ENCODE results near the gene RNGTT. TPM values are rescaled to one million over a fixed set of nuclear protein-coding genes. Genes with fewer than 3 reads are reported as not detected.

Gene RNGTT
- total RNA-seq, 1 donor from 2014 or later: 14.6 TPM

- H3K4me3 Mint-ChIP-seq (ENCODE audit: unreplicated experiment): no peak overlapping the region
- peaks cover 1% of the 10 kb centered on the region for H3K27me3 Mint-ChIP-seq (ENCODE audit: unreplicated experiment)
- TF ChIP-seq CTCF (IDR thresholded peaks at IDR 0.05; ENCODE audit: unreplicated experiment): no peak
- H3K4me1 Mint-ChIP-seq (ENCODE audit: unreplicated experiment): peaks cover 7% of the 10 kb centered on the region
- no peaks in the 10 kb centered on the region for H3K9me3 Mint-ChIP-seq (ENCODE audit: unreplicated experiment)
- no peak overlapping the region for H3K27ac Mint-ChIP-seq (ENCODE audit: unreplicated experiment)
- H3K36me3 Mint-ChIP-seq (ENCODE audit: low read depth, unreplicated experiment): no peaks in the 10 kb centered on the region
- no peak for DNase-seq (ENCODE audit: low spot score)
These were observed 325.5 kb downstream of the RNGTT start for GRCh38 chr6:88637761-88638545.

GRCh38 chr6:88636871-88637270 lies 326.5 kb downstream of the RNGTT start:
- Mint-ChIP-seq H3K27ac (ENCODE audit: unreplicated experiment) (no peak overlapping the region), H3K4me1 (ENCODE audit: unreplicated experiment) (peaks cover 12% of the 10 kb centered on the region), H3K36me3 (ENCODE audit: low read depth, unreplicated experiment) (no peaks in the 10 kb centered on the region), H3K27me3 (ENCODE audit: unreplicated experiment) (peaks cover 1% of the 10 kb centered on the region), H3K4me3 (ENCODE audit: unreplicated experiment) (no peak overlapping the region), H3K9me3 (ENCODE audit: unreplicated experiment) (no peaks in the 10 kb centered on the region)
- TF ChIP-seq CTCF (IDR thresholded peaks at IDR 0.05; ENCODE audit: unreplicated experiment): no peak
- no peak for DNase-seq (ENCODE audit: low spot score)

- H3K36me3 Mint-ChIP-seq (ENCODE audit: low read depth, unreplicated experiment): no peaks in the 10 kb centered on the region
- H3K9me3 Mint-ChIP-seq (ENCODE audit: unreplicated experiment): no peaks in the 10 kb centered on the region
- no peak for TF ChIP-seq CTCF (IDR thresholded peaks at IDR 0.05; ENCODE audit: unreplicated experiment)
- H3K27me3 Mint-ChIP-seq (ENCODE audit: unreplicated experiment): peaks cover 1% of the 10 kb centered on the region
- H3K4me1 Mint-ChIP-seq (ENCODE audit: unreplicated experiment): peaks cover 12% of the 10 kb centered on the region
- no peak overlapping the region for H3K4me3 Mint-ChIP-seq (ENCODE audit: unreplicated experiment)
- H3K27ac Mint-ChIP-seq (ENCODE audit: unreplicated experiment): no peak overlapping the region
- DNase-seq (ENCODE audit: low spot score): no peak
These were observed 329.6 kb downstream of the RNGTT start for GRCh38 chr6:88633782-88634181.

GRCh38 chr6:88631830-88632229 lies 331.6 kb downstream of the RNGTT start:
- Mint-ChIP-seq H3K9me3 (ENCODE audit: unreplicated experiment) (no peaks in the 10 kb centered on the region), H3K27me3 (ENCODE audit: unreplicated experiment) (no peaks in the 10 kb centered on the region), H3K27ac (ENCODE audit: unreplicated experiment) (no peak overlapping the region), H3K4me3 (ENCODE audit: unreplicated experiment) (no peak overlapping the region), H3K36me3 (ENCODE audit: low read depth, unreplicated experiment) (no peaks in the 10 kb centered on the region), H3K4me1 (ENCODE audit: unreplicated experiment) (peaks cover 9% of the 10 kb centered on the region)
- DNase-seq (ENCODE audit: low spot score): no peak
- TF ChIP-seq CTCF (IDR thresholded peaks at IDR 0.05; ENCODE audit: unreplicated experiment): no peak

GRCh38 chr6:88629838-88630494 lies 333.5 kb downstream of the RNGTT start:
- no peak for TF ChIP-seq CTCF (IDR thresholded peaks at IDR 0.05; ENCODE audit: unreplicated experiment)
- Mint-ChIP-seq H3K9me3 (ENCODE audit: unreplicated experiment) (no peaks in the 10 kb centered on the region), H3K4me1 (ENCODE audit: unreplicated experiment) (peaks cover 7% of the 10 kb centered on the region), H3K4me3 (ENCODE audit: unreplicated experiment) (no peak overlapping the region), H3K27ac (ENCODE audit: unreplicated experiment) (no peak overlapping the region), H3K27me3 (ENCODE audit: unreplicated experiment) (no peaks in the 10 kb centered on the region), H3K36me3 (ENCODE audit: low read depth, unreplicated experiment) (no peaks in the 10 kb centered on the region)
- peak; percentile 15 for DNase-seq (ENCODE audit: low spot score)

Data from endothelial cell (in vitro differentiated cells).